ENCODE results near the gene NINJ1.

GRCh38 chr9:93093127-93093876 lies 40.7 kb downstream of the NINJ1 start:
- TF ChIP-seq CTCF (IDR thresholded peaks at IDR 0.05) (no peak), POLR2AphosphoS5 (IDR thresholded peaks at IDR 0.05; ENCODE audit: low read depth, low read length) (no peak), REST (IDR thresholded peaks at IDR 0.05; ENCODE audit: insufficient read depth in 1 of 2, low read depth in 2 of 2, low read length in 1 of 2) (no peak)
